HG03342 (cell line): ENCODE data around the gene DHRS7B.
"Not testable (repeated sequence)": the region's sequence is repeated elsewhere in the genome, so short reads cannot be mapped to it uniquely, and the experiment has no call there.

ENCODE experiments used
- ATAC-seq: cut with Tn5 transposase; IDR thresholded peaks from one replicate; pipeline ENCODE4 v1.9.1; 2021; ENCODE audit warnings: mild to moderate bottlenecking, moderate library complexity; ENCODE audit not compliant: unreplicated experiment

DHRS7B gene

GRCh38 chr17:21126645-21127508 is at the start of gene DHRS7B:
Gene DHRS7B, plus strand, starts transcription at chr17:21126964. Its CDS starts 8 bp downstream, at chr17:21126972.
- ATAC-seq, result peak; percentile 92

- no peak for ATAC-seq
These were observed 49.5 kb upstream of the DHRS7B start for GRCh38 chr17:21077281-21077680.

DNA sequence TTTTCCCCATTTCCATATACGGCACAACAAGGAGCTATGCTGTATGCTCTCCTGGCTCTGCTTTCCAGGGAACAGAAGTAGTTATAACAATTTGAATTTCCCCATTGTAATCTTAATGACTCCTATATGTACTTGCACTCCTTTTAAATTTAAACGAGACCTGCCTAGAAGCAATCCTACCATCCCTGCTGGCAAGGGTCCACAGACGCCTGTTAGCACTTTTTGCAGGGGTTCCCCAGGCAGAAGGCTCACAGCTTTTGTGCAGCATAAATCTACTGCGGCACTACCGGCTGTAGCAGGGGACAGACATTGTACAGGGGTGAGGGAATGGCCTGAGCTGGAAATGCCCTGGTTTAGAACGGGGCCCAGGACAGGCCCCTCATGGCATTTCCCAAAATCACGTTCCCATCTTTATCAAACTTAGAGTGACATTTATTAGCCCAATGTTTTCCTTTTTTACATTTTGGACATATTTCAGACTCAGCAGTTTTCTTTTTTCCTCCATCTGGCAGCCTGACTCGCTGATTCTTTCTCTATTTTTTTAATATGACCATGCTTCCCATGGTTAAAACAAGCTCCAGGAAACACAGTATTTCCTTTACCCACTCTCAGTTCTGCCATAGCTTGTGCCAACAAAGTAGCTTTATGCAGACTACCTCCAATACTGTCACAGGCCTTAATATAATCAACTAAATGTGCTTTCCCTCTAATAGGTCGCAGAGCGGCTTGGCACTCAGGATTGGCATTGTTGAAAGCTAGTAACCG is 48.6 kb upstream of the DHRS7B start:
- ATAC-seq, result no peak

GRCh38 chr17:21079196-21079595 is 47.6 kb upstream of the DHRS7B start:
- ATAC-seq, result no peak

DNA sequence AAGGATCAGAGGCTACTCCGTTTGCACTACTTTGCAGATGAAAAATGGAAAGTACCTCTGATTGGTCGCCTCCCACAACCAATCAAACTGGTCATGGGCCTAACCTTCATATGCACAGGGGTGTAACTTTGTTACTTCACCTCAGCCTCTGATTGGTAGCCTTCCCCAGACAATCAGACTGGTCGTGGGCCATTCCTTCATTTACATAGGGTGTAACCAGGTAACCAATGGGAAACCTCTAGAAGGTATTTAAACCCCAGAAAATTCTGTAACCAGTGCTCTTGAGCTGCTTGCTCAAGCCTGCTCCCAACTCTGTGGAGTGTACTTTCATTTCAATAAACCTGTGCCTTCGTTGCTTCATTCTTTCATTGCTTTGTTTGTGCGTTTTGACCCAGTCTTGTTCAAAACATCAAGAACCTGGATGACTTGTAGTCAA is 44.7 kb upstream of the DHRS7B start:
- no peak for ATAC-seq

DNA sequence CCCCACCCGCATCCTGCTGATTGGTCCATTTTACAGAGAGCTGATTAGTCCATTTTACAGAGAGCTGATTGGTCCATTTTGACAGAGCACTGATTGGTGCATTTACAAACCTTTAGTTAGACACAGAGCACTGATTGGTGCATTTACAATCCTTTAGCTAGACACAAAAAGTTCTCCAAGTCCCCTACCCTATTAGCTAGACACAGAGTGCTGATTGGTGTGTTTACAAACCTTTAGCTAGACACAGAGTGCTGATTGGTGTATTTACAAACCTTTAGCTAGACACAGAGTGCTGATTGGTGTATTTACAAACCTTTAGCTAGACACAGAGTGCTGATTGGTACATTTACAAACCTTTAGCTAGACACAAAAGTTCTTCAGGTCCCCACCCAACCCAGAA is 41.5 kb upstream of the DHRS7B start:
- ATAC-seq, result not testable (repeated sequence)

DNA sequence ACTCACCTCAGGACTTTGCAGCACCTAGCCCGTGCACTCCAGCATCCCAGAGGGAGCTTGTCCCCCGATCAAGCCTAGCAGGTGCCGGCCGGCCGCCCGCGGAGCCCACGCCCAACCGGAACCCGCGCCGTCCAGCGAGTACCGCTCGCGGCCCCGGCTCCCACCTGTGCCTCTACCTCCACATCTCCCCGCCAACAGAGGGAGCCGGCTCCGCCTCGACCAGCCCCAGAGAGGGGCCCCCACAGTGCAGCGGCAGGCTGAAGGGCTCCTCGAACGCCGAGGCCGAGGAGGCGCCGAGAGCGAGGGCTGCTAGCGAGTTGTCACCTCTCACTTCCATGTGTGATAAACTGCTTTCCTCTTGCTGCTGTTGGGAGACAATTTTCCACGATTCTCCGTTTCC is 41.1 kb upstream of the DHRS7B start:
- ATAC-seq, result no peak

DNA sequence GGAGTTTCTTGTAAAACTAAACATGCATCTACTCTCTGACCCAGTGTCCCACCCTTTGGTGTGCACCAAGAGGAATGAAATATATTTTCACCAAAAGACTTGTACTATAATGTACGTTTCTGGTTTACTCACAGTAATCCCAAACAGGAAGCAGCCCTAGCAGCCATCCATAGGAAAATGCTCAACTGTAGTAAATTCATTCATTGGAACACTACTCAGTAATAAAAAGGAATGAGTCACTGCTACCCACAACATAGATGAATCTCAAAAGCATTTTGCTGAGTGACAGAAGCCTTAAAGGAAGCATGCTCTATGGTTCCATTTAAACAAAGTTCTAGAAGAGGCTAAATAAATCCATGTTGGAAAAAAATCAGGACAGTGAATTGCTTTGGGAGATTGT is 37.6 kb upstream of the DHRS7B start:
- ATAC-seq, result no peak

DNA sequence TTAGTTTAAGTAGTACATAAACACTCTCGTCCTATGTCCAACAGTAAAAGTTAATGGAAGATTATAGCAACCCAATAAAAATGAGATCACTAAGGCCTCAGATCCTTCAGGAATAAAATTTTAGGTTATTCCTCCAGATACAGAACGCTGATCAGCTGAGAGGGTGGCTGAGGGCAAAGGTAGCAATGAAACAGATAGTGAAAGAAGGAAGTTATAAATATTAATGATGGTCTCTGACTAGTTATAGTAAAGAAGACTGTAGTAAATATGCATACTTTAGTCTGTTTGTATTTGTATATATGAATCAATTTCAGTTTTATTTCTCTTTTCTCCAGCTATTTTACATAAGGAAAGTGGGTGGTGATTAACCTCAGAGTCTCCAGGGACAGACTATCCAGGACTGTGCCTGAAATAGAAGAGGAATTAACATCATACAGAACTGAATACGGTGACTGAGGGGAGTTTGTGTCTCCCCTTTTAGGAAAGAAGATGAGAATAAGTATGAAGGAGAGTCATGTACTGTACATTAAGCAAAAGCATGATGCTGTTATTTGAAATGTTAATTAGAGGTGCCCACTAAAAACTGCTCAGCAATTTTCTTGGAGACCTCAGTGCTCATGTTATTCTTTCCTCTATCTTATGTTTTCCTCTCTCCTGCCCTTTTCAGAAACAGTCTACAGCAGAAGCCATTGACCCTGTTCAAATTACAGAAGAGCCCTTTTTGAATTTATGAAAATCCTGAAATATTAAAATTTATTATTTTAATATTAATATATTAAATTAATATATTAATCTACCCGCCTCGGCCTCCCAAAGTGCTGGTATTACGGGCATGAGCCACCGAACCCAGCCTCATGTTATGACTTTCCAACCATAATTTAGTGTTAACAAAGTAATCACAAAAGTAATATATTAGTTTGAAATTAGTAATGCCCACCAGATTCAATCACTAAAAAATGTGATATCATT is 36.5 kb upstream of the DHRS7B start:
- ATAC-seq, result peak; percentile 67

GRCh38 chr17:21090902-21091618 is 35.7 kb upstream of the DHRS7B start:
- ATAC-seq, result no peak

GRCh38 chr17:21094298-21094704 is 32.5 kb upstream of the DHRS7B start:
- no peak for ATAC-seq

DNA sequence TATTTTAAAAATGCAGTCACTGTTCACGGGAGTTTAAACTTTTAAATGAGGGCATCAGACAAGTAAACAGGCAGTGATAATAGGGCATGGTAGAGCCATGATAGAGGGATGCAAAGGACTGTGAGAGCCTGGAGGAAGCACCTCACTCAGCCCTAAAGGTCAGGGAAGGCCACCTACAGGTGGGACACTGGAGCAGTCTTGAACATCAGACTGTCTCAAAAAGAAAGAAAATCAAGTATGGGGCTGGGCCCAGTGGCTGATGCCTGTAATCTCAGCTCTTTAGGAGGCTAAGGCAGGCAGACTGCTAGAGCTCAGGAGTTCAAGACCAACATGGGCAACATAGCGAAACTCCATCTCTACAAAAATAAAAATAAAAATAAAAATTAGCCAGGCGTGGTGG is 31.0 kb upstream of the DHRS7B start:
- no peak for ATAC-seq

DNA sequence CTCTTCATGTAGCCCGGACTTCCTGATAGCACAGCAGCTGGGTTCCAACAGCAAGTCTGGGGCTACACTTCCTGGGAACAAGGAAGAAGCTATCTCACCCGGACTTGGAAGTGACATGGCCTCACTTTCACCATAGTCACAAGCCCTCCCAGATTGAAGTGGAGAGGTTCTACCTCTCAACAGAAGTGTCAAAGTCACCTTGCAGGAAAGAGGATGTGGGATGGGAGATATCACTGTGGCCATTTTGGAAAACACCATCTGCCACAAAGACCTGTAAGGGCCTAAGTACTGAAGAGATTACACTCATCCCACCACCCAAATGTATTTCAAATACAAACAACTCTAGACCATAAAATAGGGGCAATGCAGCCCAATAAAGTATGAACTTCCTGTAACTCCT is 29.9 kb upstream of the DHRS7B start:
- ATAC-seq, result no peak

DNA sequence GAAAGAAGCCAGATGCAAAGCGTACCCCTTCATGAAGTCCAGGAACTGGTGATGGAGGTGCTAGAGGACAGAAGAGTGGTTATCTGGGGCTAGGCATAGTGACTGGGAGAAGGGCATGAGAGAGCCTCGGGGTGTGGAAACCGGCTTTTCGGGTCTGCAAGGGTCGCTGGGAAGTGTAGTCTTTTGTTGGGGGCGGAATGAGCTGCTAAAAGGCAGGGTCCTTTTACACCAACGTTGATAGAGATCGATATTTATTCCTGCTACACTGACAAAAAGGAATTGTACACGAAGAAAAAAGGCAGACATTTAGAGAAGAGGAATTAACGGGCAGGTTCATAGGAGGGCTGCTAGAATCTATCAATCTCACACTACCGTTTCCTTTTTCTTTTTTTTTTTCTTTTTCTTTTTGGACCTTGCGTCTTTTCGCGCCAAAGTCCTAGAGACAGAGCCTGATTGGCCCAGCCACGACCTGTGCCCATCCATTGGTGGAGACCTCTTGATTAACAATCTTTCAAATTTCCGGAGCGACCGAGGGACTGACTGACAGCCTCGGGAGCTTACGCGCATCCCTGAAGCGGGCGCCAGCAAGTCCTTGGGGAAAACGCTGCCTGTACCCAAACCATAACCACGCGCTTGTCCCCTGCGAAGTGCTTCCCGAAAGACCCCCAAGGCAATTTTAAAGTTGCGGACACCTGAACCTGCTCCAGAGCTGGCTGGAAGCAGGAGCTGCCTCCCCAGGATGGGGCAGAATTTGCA is 27.7 kb upstream of the DHRS7B start:
- ATAC-seq, result peak; percentile 93

GRCh38 chr17:21100636-21101035 is 26.1 kb upstream of the DHRS7B start:
- no peak for ATAC-seq

GRCh38 chr17:21104608-21105007 is 22.2 kb upstream of the DHRS7B start:
- no peak for ATAC-seq

GRCh38 chr17:21105064-21105894 is 21.5 kb upstream of the DHRS7B start:
- ATAC-seq, result no peak

- no peak for ATAC-seq
These were observed 20.4 kb upstream of the DHRS7B start for GRCh38 chr17:21106316-21106715.
